Activated CD4-positive, alpha-beta memory T cell treated with anti-CD3 and anti-CD28 coated beads for 36 hours (primary cell): Measurements from ENCODE around the gene COMMD3. TPM values are rescaled to one million over a fixed set of nuclear protein-coding genes. Genes with fewer than 3 reads are reported as not detected.

Experiments
- CTCF ChIA-PET: fragments of 350-600 bp; sonication (Branson Sonifier 250); formaldehyde crosslinking; loops from one replicate; lab custom pipeline; 2021; ENCODE audit warnings: antibody characterized with exemption, inconsistent platforms; lab: Charles Lee
- POLR2A ChIA-PET: fragments of 350-600 bp; sonication (Branson Sonifier 250); formaldehyde crosslinking; loops from one replicate; lab custom pipeline; 2021; ENCODE audit warnings: antibody characterized with exemption; lab: Charles Lee
- DNase-seq: peaks from one replicate; pipeline ENCODE4 v3.0.0-alpha.2; 2020
- H3K27ac Mint-ChIP-seq: one replicate; pipeline ENCODE4 v1.8.0; 2021; ENCODE audit warnings: mixed read lengths
- H3K27me3 Mint-ChIP-seq: one replicate; pipeline ENCODE4 v1.8.0; 2021; ENCODE audit warnings: mixed read lengths
- H3K36me3 Mint-ChIP-seq: one replicate; pipeline ENCODE4 v1.8.0; 2021; ENCODE audit warnings: mixed read lengths
- H3K4me1 Mint-ChIP-seq: one replicate; pipeline ENCODE4 v1.8.0; 2021; ENCODE audit warnings: low read depth, mixed read lengths
- H3K4me3 Mint-ChIP-seq: one replicate; pipeline ENCODE4 v1.8.0; 2021; ENCODE audit warnings: mild to moderate bottlenecking, mixed read lengths
- H3K9me3 Mint-ChIP-seq: one replicate; pipeline ENCODE4 v1.8.0; 2021; ENCODE audit warnings: mixed read lengths
- intact Hi-C: fragments of 100-400 bp; cut with micrococcal nuclease; formaldehyde crosslinking; loops from one replicate; pipeline ENCODE4 v1.15.1; 2023
- total RNA-seq, 2 experiments: library from RNA; stranded (reverse); gene quantifications; one replicate each; pipeline ENCODE4 v1.2.3, GENCODE V29; 2021

The COMMD3 gene
- total RNA-seq, 2 experiments from 2014 or later: 84.6 to 91.4 TPM

- Mint-ChIP-seq H3K4me1 (peaks cover 54% of the 10 kb centered on the region), H3K4me3 (peak within 1 kb of the TSS; percentile 91), H3K36me3 (peaks cover 15% of the 10 kb centered on the region), H3K9me3 (no peaks in the 10 kb centered on the region), H3K27ac (peak within 1 kb of the TSS; percentile 89), H3K27me3 (peaks cover 22% of the 10 kb centered on the region)
- ChIA-PET CTCF (no interaction called here), POLR2A (interaction anchor here (1.0 to 1.3 kb wide), 2 partner anchors 92 to 116 kb away, joined by 3 read pairs; no protein-coding TSS in a partner anchor)
- DNase-seq: peak; percentile 82
- intact Hi-C loops: loop anchor here (2.0 to 5.0 kb wide), 2 partner anchors 298 to 318 kb away; partner anchors contain the start of gene DNAJC1
Measured at GRCh38 chr10:22320591-22321155, 4.5 kb downstream of the COMMD3 start, which contains the start of gene BMI1. Gene BMI1, plus strand, starts transcription at chr10:22321099. Its CDS starts 5,351 bp downstream, at chr10:22326450.

- H3K36me3 Mint-ChIP-seq: peaks cover 16% of the 10 kb centered on the region
- intact Hi-C loops: loop anchor here (2.0 to 5.0 kb wide), 2 partner anchors 299 to 319 kb away; partner anchors contain the start of gene DNAJC1
Measured at GRCh38 chr10:22321156-22321923, 5.2 kb downstream of the COMMD3 start.

GRCh38 chr10:22321924-22322640 is 5.9 kb downstream of the COMMD3 start:
- peaks cover 22% of the 10 kb centered on the region for H3K27me3 Mint-ChIP-seq
- peaks cover 59% of the 10 kb centered on the region for H3K4me1 Mint-ChIP-seq
- DNase-seq: peak; percentile 23
- intact Hi-C loops: loop anchor here (2.0 to 5.0 kb wide), 2 partner anchors 300 to 319 kb away; partner anchors contain the start of gene DNAJC1
- H3K36me3 Mint-ChIP-seq: peaks cover 22% of the 10 kb centered on the region
- H3K27ac Mint-ChIP-seq: peak overlapping the region; percentile 81
- peak overlapping the region; percentile 91 for H3K4me3 Mint-ChIP-seq
- H3K9me3 Mint-ChIP-seq: no peaks in the 10 kb centered on the region
- ChIA-PET CTCF (interaction anchor here (1.4 kb wide), 2 partner anchors 9 to 311 kb away, joined by 3 to 5 read pairs; no protein-coding TSS in a partner anchor), POLR2A (interaction anchor here (1.0 to 1.3 kb wide), 3 partner anchors 9 to 115 kb away, joined by 3 read pairs; no protein-coding TSS in a partner anchor)

More at GRCh38 chr10:22321156-22321923, 5.2 kb downstream of the COMMD3 start:
- DNase-seq: peak; percentile 65
- Mint-ChIP-seq H3K4me3 (peak overlapping the region; percentile 75), H3K27me3 (peaks cover 22% of the 10 kb centered on the region), H3K9me3 (no peaks in the 10 kb centered on the region), H3K27ac (peak overlapping the region; percentile 80), H3K4me1 (peaks cover 58% of the 10 kb centered on the region)
- CTCF ChIA-PET: interaction anchor here (1.4 kb wide), 1 partner anchor 311 kb away, joined by 3 read pairs; no protein-coding TSS in a partner anchor
- POLR2A ChIA-PET: interaction anchor here (1.0 to 1.3 kb wide), 3 partner anchors 8 to 116 kb away, joined by 3 read pairs; no protein-coding TSS in a partner anchor

GRCh38 chr10:22322641-22323160 is 6.5 kb downstream of the COMMD3 start:
- Mint-ChIP-seq H3K27me3 (peaks cover 22% of the 10 kb centered on the region), H3K9me3 (no peaks in the 10 kb centered on the region), H3K27ac (peak overlapping the region; percentile 81), H3K4me1 (peaks cover 55% of the 10 kb centered on the region), H3K36me3 (peaks cover 26% of the 10 kb centered on the region), H3K4me3 (peak overlapping the region; percentile 91)
- ChIA-PET POLR2A (interaction anchor here (1.0 to 1.5 kb wide), 2 partner anchors 10 to 94 kb away, joined by 3 read pairs; no protein-coding TSS in a partner anchor), CTCF (interaction anchor here (0.9 to 1.4 kb wide), 3 partner anchors 9 to 312 kb away, joined by 3 to 5 read pairs (median 3); no protein-coding TSS in a partner anchor)
- intact Hi-C loops: loop anchor here (5.0 kb wide), 1 partner anchor 300 kb away; no protein-coding TSS in a partner anchor
- DNase-seq: no peak

GRCh38 chr10:22323538-22324305 is 7.5 kb downstream of the COMMD3 start:
- Mint-ChIP-seq H3K27ac (no peak overlapping the region), H3K4me1 (peaks cover 48% of the 10 kb centered on the region), H3K9me3 (no peaks in the 10 kb centered on the region), H3K27me3 (peaks cover 22% of the 10 kb centered on the region), H3K36me3 (peaks cover 24% of the 10 kb centered on the region), H3K4me3 (peak overlapping the region; percentile 91)
- CTCF ChIA-PET: interaction anchor here (0.9 to 1.4 kb wide), 3 partner anchors 8 to 330 kb away, joined by 3 to 5 read pairs (median 5); no protein-coding TSS in a partner anchor
- no peak for DNase-seq
- POLR2A ChIA-PET: interaction anchor here (1.4 to 1.8 kb wide), 4 partner anchors 8 to 95 kb away, joined by 3 to 10 read pairs (median 6); partner anchors contain the start of gene COMMD3
- intact Hi-C loops: loop anchor here (2.0 to 5.0 kb wide), 2 partner anchors 17 to 301 kb away; no protein-coding TSS in a partner anchor

- H3K27me3 Mint-ChIP-seq: peaks cover 22% of the 10 kb centered on the region
- intact Hi-C loops: loop anchor here (2.0 to 5.0 kb wide), 2 partner anchors 16 to 302 kb away; no protein-coding TSS in a partner anchor
- peak overlapping the region; percentile 91 for H3K4me3 Mint-ChIP-seq
- peak overlapping the region; percentile 76 for H3K27ac Mint-ChIP-seq
- H3K4me1 Mint-ChIP-seq: peaks cover 44% of the 10 kb centered on the region
- DNase-seq: no peak
- H3K36me3 Mint-ChIP-seq: peaks cover 28% of the 10 kb centered on the region
- ChIA-PET CTCF (interaction anchor here (1.1 kb wide), 1 partner anchor 331 kb away, joined by 5 read pairs; no protein-coding TSS in a partner anchor), POLR2A (interaction anchor here (1.4 to 1.8 kb wide), 4 partner anchors 8 to 95 kb away, joined by 3 to 10 read pairs (median 6); partner anchors contain the start of gene COMMD3)
- no peaks in the 10 kb centered on the region for H3K9me3 Mint-ChIP-seq
Measured at GRCh38 chr10:22324413-22324812, 8.2 kb downstream of the COMMD3 start.

GRCh38 chr10:22324893-22325271 is 8.7 kb downstream of the COMMD3 start:
- Mint-ChIP-seq H3K9me3 (no peaks in the 10 kb centered on the region), H3K27me3 (peaks cover 26% of the 10 kb centered on the region), H3K4me1 (peaks cover 40% of the 10 kb centered on the region), H3K27ac (peak overlapping the region; percentile 76), H3K36me3 (peaks cover 30% of the 10 kb centered on the region), H3K4me3 (peak overlapping the region; percentile 91)
- POLR2A ChIA-PET: interaction anchor here (1.4 to 1.8 kb wide), 3 partner anchors 9 to 16 kb away, joined by 4 to 10 read pairs (median 9); partner anchors contain the start of gene COMMD3
- CTCF ChIA-PET: interaction anchor here (1.1 kb wide), 1 partner anchor 331 kb away, joined by 5 read pairs; no protein-coding TSS in a partner anchor
- intact Hi-C loops: loop anchor here (1.0 to 5.0 kb wide), 4 partner anchors 8 to 303 kb away; partner anchors contain the start of gene COMMD3
- no peak for DNase-seq

GRCh38 chr10:22325272-22326144 is 9.3 kb downstream of the COMMD3 start:
- no peaks in the 10 kb centered on the region for H3K9me3 Mint-ChIP-seq
- intact Hi-C loops: loop anchor here (1.0 to 2.0 kb wide), 3 partner anchors 8 to 15 kb away; partner anchors contain the start of gene COMMD3
- POLR2A ChIA-PET: interaction anchor here (1.7 to 1.8 kb wide), 2 partner anchors 9 to 15 kb away, joined by 9 to 10 read pairs; partner anchors contain the start of gene COMMD3

GRCh38 chr10:22326145-22326702 is 10.0 kb downstream of the COMMD3 start:
- H3K27ac Mint-ChIP-seq: peak overlapping the region; percentile 62
- peaks cover 23% of the 10 kb centered on the region for H3K27me3 Mint-ChIP-seq
- ChIA-PET CTCF (interaction anchor here (1.2 kb wide), 1 partner anchor 333 kb away, joined by 4 read pairs; no protein-coding TSS in a partner anchor), POLR2A (interaction anchor here (0.6 kb wide), 1 partner anchor 150 kb away, joined by 3 read pairs; no protein-coding TSS in a partner anchor)
- peaks cover 29% of the 10 kb centered on the region for H3K36me3 Mint-ChIP-seq
- H3K4me3 Mint-ChIP-seq: peak overlapping the region; percentile 71
- intact Hi-C loops: no loop called here
- DNase-seq: no peak
- no peaks in the 10 kb centered on the region for H3K9me3 Mint-ChIP-seq
- peaks cover 37% of the 10 kb centered on the region for H3K4me1 Mint-ChIP-seq

More at GRCh38 chr10:22325272-22326144, 9.3 kb downstream of the COMMD3 start:
- H3K27me3 Mint-ChIP-seq: peaks cover 23% of the 10 kb centered on the region
- peak; percentile 80 for DNase-seq
- peak overlapping the region; percentile 76 for H3K27ac Mint-ChIP-seq
- CTCF ChIA-PET: interaction anchor here (1.2 kb wide), 1 partner anchor 332 kb away, joined by 4 read pairs; no protein-coding TSS in a partner anchor
- H3K4me1 Mint-ChIP-seq: peaks cover 37% of the 10 kb centered on the region
- peaks cover 27% of the 10 kb centered on the region for H3K36me3 Mint-ChIP-seq
- peak overlapping the region; percentile 91 for H3K4me3 Mint-ChIP-seq
